AG04449 (cell line): ENCODE data around the gene CEND1.
"Not testable (repeated sequence)": the region's sequence is repeated elsewhere in the genome, so short reads cannot be mapped to it uniquely, and the experiment has no call there.

Source experiments
- CTCF ChIA-PET: fragments of 350-600 bp; formaldehyde crosslinking; extraction: SDS; loops from one replicate; lab custom pipeline; 2021; ENCODE audit warnings: antibody characterized with exemption; lab: Yijun Ruan, JAX
- POLR2A ChIA-PET: fragments of 400-600, 350-600 bp; formaldehyde crosslinking; extraction: SDS; loops from one replicate; lab custom pipeline; 2020; ENCODE audit warnings: antibody characterized with exemption, inconsistent platforms; lab: Yijun Ruan, JAX
- DNase-seq: peaks from one replicate; pipeline ENCODE4 v3.0.0-alpha.2; 2010; ENCODE audit warnings: low read depth, low spot score
- H3K4me3 ChIP-seq: 2 replicates; pipeline ENCODE4 v1.5.1; 2011; ENCODE audit warnings: low read depth, mild to moderate bottlenecking, control low read depth, low read length
- CTCF ChIP-seq: IDR thresholded peaks from one replicate; pipeline ENCODE4 v1.5.1; 2011; ENCODE audit warnings: mild to moderate bottlenecking, moderate library complexity, low read length, control low read depth, inconsistent platforms; ENCODE audit not compliant: insufficient read depth; ENCODE audit errors: missing control alignments

Gene CEND1

GRCh38 chr11:745428-745827, 44.5 kb downstream of the CEND1 start:
- ChIA-PET POLR2A (no interaction called here), CTCF (interaction anchor here (4.9 kb wide), 1 partner anchor 18 kb away, joined by 32 read pairs; no protein-coding TSS in a partner anchor)
- no peak overlapping the region for H3K4me3 ChIP-seq
- DNase-seq, result no peak
- TF ChIP-seq CTCF, result no peak

GRCh38 chr11:742571-743201, 47.2 kb downstream of the CEND1 start:
- ChIA-PET CTCF (interaction anchor here (1.2 to 1.9 kb wide), 3 partner anchors 15 to 43 kb away, joined by 3 to 11 read pairs (median 4); no protein-coding TSS in a partner anchor), POLR2A (no interaction called here)
- DNase-seq, result no peak
- H3K4me3 ChIP-seq, result no peak overlapping the region
- TF ChIP-seq CTCF, result no peak

GRCh38 chr11:742156-742546, 47.7 kb downstream of the CEND1 start:
- no peak overlapping the region for H3K4me3 ChIP-seq
- TF ChIP-seq CTCF, result no peak
- DNase-seq, result no peak
- CTCF ChIA-PET, result interaction anchor here (1.2 kb wide), 2 partner anchors 19 to 43 kb away, joined by 3 to 4 read pairs; no protein-coding TSS in a partner anchor
- POLR2A ChIA-PET, result no interaction called here

GRCh38 chr11:737899-738298, 52.0 kb downstream of the CEND1 start:
- not testable (repeated sequence) for DNase-seq, H3K4me3 ChIP-seq
- ChIA-PET POLR2A (interaction anchor here (0.5 kb wide), 1 partner anchor 9 kb away, joined by 3 read pairs; no protein-coding TSS in a partner anchor), CTCF (interaction anchor here (2.3 kb wide), 1 partner anchor 12 kb away, joined by 9 read pairs; no protein-coding TSS in a partner anchor)

GRCh38 chr11:737366-737765, 52.5 kb downstream of the CEND1 start:
- ChIA-PET POLR2A (interaction anchor here (0.5 kb wide), 1 partner anchor 9 kb away, joined by 3 read pairs; no protein-coding TSS in a partner anchor), CTCF (no interaction called here)
- TF ChIP-seq CTCF, result no peak
- H3K4me3 ChIP-seq, result no peak overlapping the region
- no peak for DNase-seq
